Measurements from ENCODE around the gene TRIM39. TPM values are rescaled to one million over a fixed set of nuclear protein-coding genes. Genes with fewer than 3 reads are reported as not detected.
A peak's percentile ranks its signal among the peaks of the same experiment; 100 is the strongest.

Gene TRIM39
- total RNA-seq, 1 donor: 14.5 TPM

GRCh38 chr6:30322527-30323501 lies 3.9 kb upstream of the TRIM39 start:
- Histone ChIP-seq H3K79me2 (ENCODE audit: insufficient read depth, low read length) (peaks cover 90% of the 10 kb centered on the region), H3K4me1 (ENCODE audit: insufficient read depth, low read length) (peaks cover 42% of the 10 kb centered on the region), H3K36me3 (ENCODE audit: insufficient read depth, low read length) (no peaks in the 10 kb centered on the region), H3K4me3 (ENCODE audit: insufficient read depth, low read length) (peak overlapping the region; percentile 27), H2AFZ (ENCODE audit: low read length) (no peak overlapping the region), H4K20me1 (ENCODE audit: insufficient read depth, low read length) (peaks cover 50% of the 10 kb centered on the region), H3K4me2 (ENCODE audit: insufficient read depth, low read length) (peak overlapping the region; percentile 69), H3K27me3 (ENCODE audit: insufficient read depth, low read length) (no peaks in the 10 kb centered on the region), H3K27ac (ENCODE audit: low read depth, low read length) (peak overlapping the region; percentile 81), H3K9me3 (ENCODE audit: low read depth, low read length) (no peaks in the 10 kb centered on the region)
- DNase-seq (ENCODE audit: insufficient read length, low spot score, missing footprints): peak; percentile 78
- no peak for TF ChIP-seq CTCF (IDR thresholded peaks at IDR 0.05; ENCODE audit: extremely low read depth, low read depth, low read length)

GRCh38 chr6:30323806-30324205 lies 2.9 kb upstream of the TRIM39 start:
- Histone ChIP-seq H3K9me3 (ENCODE audit: low read depth, low read length) (no peaks in the 10 kb centered on the region), H3K27ac (ENCODE audit: low read depth, low read length) (peak overlapping the region; percentile 81), H3K4me2 (ENCODE audit: insufficient read depth, low read length) (peak overlapping the region; percentile 69), H3K27me3 (ENCODE audit: insufficient read depth, low read length) (no peaks in the 10 kb centered on the region), H3K4me1 (ENCODE audit: insufficient read depth, low read length) (peaks cover 43% of the 10 kb centered on the region), H3K4me3 (ENCODE audit: insufficient read depth, low read length) (no peak overlapping the region), H4K20me1 (ENCODE audit: insufficient read depth, low read length) (peaks cover 40% of the 10 kb centered on the region), H3K79me2 (ENCODE audit: insufficient read depth, low read length) (peaks cover 83% of the 10 kb centered on the region), H2AFZ (ENCODE audit: low read length) (no peak overlapping the region), H3K36me3 (ENCODE audit: insufficient read depth, low read length) (no peaks in the 10 kb centered on the region)
- TF ChIP-seq CTCF (IDR thresholded peaks at IDR 0.05; ENCODE audit: extremely low read depth, low read depth, low read length): no peak
- peak; percentile 35 for DNase-seq (ENCODE audit: insufficient read length, low spot score, missing footprints)

- Histone ChIP-seq H3K27me3 (ENCODE audit: insufficient read depth, low read length) (no peaks in the 10 kb centered on the region), H3K36me3 (ENCODE audit: insufficient read depth, low read length) (peaks cover 13% of the 10 kb centered on the region), H3K27ac (ENCODE audit: low read depth, low read length) (peak overlapping the region; percentile 98), H4K20me1 (ENCODE audit: insufficient read depth, low read length) (peaks cover 31% of the 10 kb centered on the region), H2AFZ (ENCODE audit: low read length) (peak overlapping the region; percentile 90), H3K9me3 (ENCODE audit: low read depth, low read length) (no peaks in the 10 kb centered on the region), H3K79me2 (ENCODE audit: insufficient read depth, low read length) (peaks cover 69% of the 10 kb centered on the region), H3K4me3 (ENCODE audit: insufficient read depth, low read length) (peak overlapping the region; percentile 99), H3K4me1 (ENCODE audit: insufficient read depth, low read length) (peaks cover 43% of the 10 kb centered on the region), H3K4me2 (ENCODE audit: insufficient read depth, low read length) (peak overlapping the region; percentile 100)
- no peak for TF ChIP-seq CTCF (IDR thresholded peaks at IDR 0.05; ENCODE audit: extremely low read depth, low read depth, low read length)
- DNase-seq (ENCODE audit: insufficient read length, low spot score, missing footprints): peak; percentile 97
Observed at GRCh38 chr6:30325150-30325872, 1.4 kb upstream of the TRIM39 start.

All from osteoblast (primary cell).